SK-N-MC (cell line): ENCODE measurements around the gene HRH3.

Experiments
- EZH2 ChIP-seq: fragments of 200-600 bp; sonication (generic); IDR thresholded peaks from one replicate; pipeline ENCODE4 v1.6.1; 2017; ENCODE audit warnings: antibody characterized with exemption
- POLR2AphosphoS5 ChIP-seq: IDR thresholded peaks from 2 replicates; pipeline ENCODE4 v1.6.1; 2012; ENCODE audit warnings: mild to moderate bottlenecking, low read depth, low read length, borderline replicate concordance

- TF ChIP-seq POLR2AphosphoS5 (no peak), EZH2 (no peak)
Measured at GRCh38 chr20:62192635-62193034, 27.4 kb downstream of the HRH3 start.
